ENCODE measurements around the gene PIGV. TPM values are rescaled to one million over a fixed set of nuclear protein-coding genes. Genes with fewer than 3 reads are reported as not detected.

The PIGV gene
- total RNA-seq, 1 experiment from 2014 or later = 14.7 TPM

- no peak overlapping the region for H3K27ac Mint-ChIP-seq (ENCODE audit: low read depth, unreplicated experiment)
- BruUV-seq (replicated peaks) = no TSS peak
- no peaks in the 10 kb centered on the region for H3K9me3 Mint-ChIP-seq (ENCODE audit: unreplicated experiment)
- no peak for DNase-seq (ENCODE audit: unreplicated experiment)
- intact Hi-C loops (cut with micrococcal nuclease) = no loop called here
- ChIA-PET CTCF (no interaction called here), POLR2A (no interaction called here)
- H3K27me3 Mint-ChIP-seq (ENCODE audit: insufficient read depth, unreplicated experiment) = no peaks in the 10 kb centered on the region
- H3K4me1 Mint-ChIP-seq (ENCODE audit: insufficient read depth, unreplicated experiment) = peaks cover 5% of the 10 kb centered on the region
- no peak for TF ChIP-seq CTCF (IDR thresholded peaks at IDR 0.05; ENCODE audit: unreplicated experiment)
- peaks cover 63% of the 10 kb centered on the region for H3K36me3 Mint-ChIP-seq (ENCODE audit: insufficient read depth, unreplicated experiment)
- H3K4me3 Mint-ChIP-seq (ENCODE audit: unreplicated experiment) = no peak overlapping the region
These were observed 35.2 kb upstream of the PIGV start for GRCh38 chr1:26752519-26752918.

DNA sequence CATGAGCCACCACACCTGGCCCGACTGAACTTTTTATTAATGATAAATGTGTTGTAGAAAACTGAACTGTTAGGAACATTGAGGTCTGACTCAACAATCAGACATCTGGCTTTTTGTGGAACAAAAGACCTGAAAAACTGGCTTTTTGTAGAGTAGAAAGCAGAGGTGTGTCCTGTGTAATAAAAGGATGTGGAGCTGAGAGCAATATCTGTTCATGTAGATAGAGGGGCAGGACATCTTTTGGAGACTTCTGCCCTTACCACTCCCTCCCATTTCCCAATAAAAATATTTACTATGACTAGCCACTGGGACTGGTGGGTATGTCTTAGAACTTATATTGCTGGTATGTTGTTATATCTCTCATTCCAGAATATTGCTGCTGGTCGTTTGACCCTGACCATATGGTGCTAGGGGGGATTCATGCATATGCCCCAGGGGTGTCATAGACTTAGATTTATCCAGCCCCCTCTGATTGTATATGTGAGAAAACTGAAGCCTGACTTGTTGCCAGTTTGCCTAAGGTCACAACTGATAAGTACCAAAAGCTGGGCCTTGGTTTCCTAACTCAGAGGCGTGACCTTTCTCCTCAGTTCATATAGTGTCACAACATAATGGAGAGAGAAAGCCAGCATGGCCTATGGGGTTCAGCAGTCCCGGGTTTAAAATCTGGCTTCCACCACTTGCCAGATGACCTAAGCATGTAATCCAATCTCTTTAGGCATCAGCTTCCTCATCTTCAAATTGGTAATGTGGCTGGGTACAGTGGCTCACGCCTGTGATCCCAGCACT is 33.5 kb upstream of the PIGV start:
- Mint-ChIP-seq H3K27ac (ENCODE audit: low read depth, unreplicated experiment) (no peak overlapping the region), H3K4me3 (ENCODE audit: unreplicated experiment) (no peak overlapping the region), H3K36me3 (ENCODE audit: insufficient read depth, unreplicated experiment) (peaks cover 62% of the 10 kb centered on the region), H3K27me3 (ENCODE audit: insufficient read depth, unreplicated experiment) (no peaks in the 10 kb centered on the region), H3K4me1 (ENCODE audit: insufficient read depth, unreplicated experiment) (peaks cover 5% of the 10 kb centered on the region), H3K9me3 (ENCODE audit: unreplicated experiment) (no peaks in the 10 kb centered on the region)
- POLR2A ChIA-PET = interaction anchor here (0.7 to 1.4 kb wide), 2 partner anchors 11 to 32 kb away, joined by 3 read pairs; no protein-coding TSS in a partner anchor
- intact Hi-C loops (cut with micrococcal nuclease) = no loop called here
- CTCF ChIA-PET = interaction anchor here (0.6 to 1.2 kb wide), 3 partner anchors 34 to 103 kb away, joined by 3 to 4 read pairs (median 3); no protein-coding TSS in a partner anchor
- TF ChIP-seq CTCF (IDR thresholded peaks at IDR 0.05; ENCODE audit: unreplicated experiment) = no peak
- DNase-seq (ENCODE audit: unreplicated experiment) = no peak
- BruUV-seq (replicated peaks) = no TSS peak

DNA sequence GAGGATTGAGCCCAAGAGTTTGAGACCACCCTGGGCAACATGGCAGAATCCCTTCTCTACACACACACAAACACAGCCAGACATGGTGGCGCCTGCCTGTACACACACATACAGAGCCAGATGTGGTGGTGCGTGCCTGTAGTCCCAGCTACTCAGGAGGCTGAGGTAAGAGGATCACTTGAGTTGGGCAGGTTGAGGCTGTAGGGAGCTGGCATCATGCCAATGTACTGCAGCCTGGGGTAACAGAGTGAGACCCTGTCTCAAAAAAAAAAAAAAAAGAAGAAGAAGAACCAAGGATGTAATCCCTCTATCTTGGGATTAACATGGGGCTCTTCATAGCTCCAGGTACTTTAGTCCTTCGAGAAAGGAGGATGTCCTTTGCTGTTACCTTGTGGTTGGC is 29.4 kb upstream of the PIGV start:
- ChIA-PET CTCF (interaction anchor here (0.6 to 1.6 kb wide), 3 partner anchors 9 to 451 kb away, joined by 3 to 6 read pairs (median 5); no protein-coding TSS in a partner anchor), POLR2A (interaction anchor here (0.6 to 1.1 kb wide), 4 partner anchors 60 to 208 kb away, joined by 3 to 4 read pairs (median 3); partner anchors contain the start of gene ARID1A)
- Mint-ChIP-seq H3K27me3 (ENCODE audit: insufficient read depth, unreplicated experiment) (no peaks in the 10 kb centered on the region), H3K27ac (ENCODE audit: low read depth, unreplicated experiment) (no peak overlapping the region), H3K36me3 (ENCODE audit: insufficient read depth, unreplicated experiment) (peaks cover 84% of the 10 kb centered on the region), H3K4me1 (ENCODE audit: insufficient read depth, unreplicated experiment) (no peaks in the 10 kb centered on the region), H3K4me3 (ENCODE audit: unreplicated experiment) (no peak overlapping the region), H3K9me3 (ENCODE audit: unreplicated experiment) (no peaks in the 10 kb centered on the region)
- no peak for TF ChIP-seq CTCF (IDR thresholded peaks at IDR 0.05; ENCODE audit: unreplicated experiment)
- no peak for DNase-seq (ENCODE audit: unreplicated experiment)
- no TSS peak for BruUV-seq (replicated peaks)
- intact Hi-C loops (cut with micrococcal nuclease) = no loop called here

DNA sequence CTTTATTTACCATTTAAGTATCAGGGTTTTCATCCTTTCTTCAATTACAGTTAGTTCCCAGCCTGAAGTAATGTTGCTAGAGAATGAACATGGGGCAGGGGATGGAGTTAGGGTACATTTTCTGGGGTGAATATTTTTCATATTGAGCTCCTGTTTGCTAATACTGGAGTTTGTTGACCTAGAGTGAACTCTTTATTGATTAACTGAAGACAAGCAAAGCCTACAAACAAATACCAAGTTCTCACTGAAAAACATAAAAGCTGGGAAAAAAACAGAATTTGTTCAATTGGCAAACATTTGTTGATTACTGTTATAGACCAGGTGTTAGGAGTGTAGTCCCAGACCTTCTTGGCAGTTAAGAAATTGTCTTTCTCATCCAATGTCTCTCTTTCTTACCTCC is 28.2 kb upstream of the PIGV start:
- Mint-ChIP-seq H3K36me3 (ENCODE audit: insufficient read depth, unreplicated experiment) (peaks cover 89% of the 10 kb centered on the region), H3K9me3 (ENCODE audit: unreplicated experiment) (no peaks in the 10 kb centered on the region)
- CTCF ChIA-PET = no interaction called here

More for the DNA sequence above, 28.2 kb upstream of the PIGV start:
- H3K27me3 Mint-ChIP-seq (ENCODE audit: insufficient read depth, unreplicated experiment) = no peaks in the 10 kb centered on the region
- no peaks in the 10 kb centered on the region for H3K4me1 Mint-ChIP-seq (ENCODE audit: insufficient read depth, unreplicated experiment)
- no peak for DNase-seq (ENCODE audit: unreplicated experiment)
- BruUV-seq (replicated peaks) = no TSS peak
- no peak overlapping the region for H3K4me3 Mint-ChIP-seq (ENCODE audit: unreplicated experiment)
- TF ChIP-seq CTCF (IDR thresholded peaks at IDR 0.05; ENCODE audit: unreplicated experiment) = no peak
- intact Hi-C loops (cut with micrococcal nuclease) = no loop called here
- no peak overlapping the region for H3K27ac Mint-ChIP-seq (ENCODE audit: low read depth, unreplicated experiment)
- POLR2A ChIA-PET = interaction anchor here (0.6 kb wide), 1 partner anchor 228 kb away, joined by 3 read pairs; no protein-coding TSS in a partner anchor

All from MCF 10A (cell line).